GM19328 (cell line): ENCODE results near the gene NLRX1.
A peak's percentile ranks its signal among the peaks of the same experiment; 100 is the strongest.
"Not testable (repeated sequence)": the region's sequence is repeated elsewhere in the genome, so short reads cannot be mapped to it uniquely, and the experiment has no call there.

Experiments
- ATAC-seq: cut with Tn5 transposase; IDR thresholded peaks from one replicate; pipeline ENCODE4 v1.9.1; 2021; ENCODE audit warnings: mild to moderate bottlenecking, moderate library complexity; ENCODE audit not compliant: unreplicated experiment

Gene NLRX1

GRCh38 chr11:119152604-119153003 lies 15.9 kb upstream of the NLRX1 start:
- no peak for ATAC-seq

GRCh38 chr11:119153049-119153818 lies 15.3 kb upstream of the NLRX1 start:
- ATAC-seq, result no peak

- no peak for ATAC-seq
These were observed 14.3 kb upstream of the NLRX1 start for GRCh38 chr11:119154178-119154577.

GRCh38 chr11:119155733-119156492 lies 12.6 kb upstream of the NLRX1 start:
- no peak for ATAC-seq

GRCh38 chr11:119156496-119156895 lies 12.0 kb upstream of the NLRX1 start:
- ATAC-seq, result no peak

GRCh38 chr11:119157063-119157462 lies 11.5 kb upstream of the NLRX1 start:
- no peak for ATAC-seq

GRCh38 chr11:119158467-119158866 lies 10.1 kb upstream of the NLRX1 start:
- no peak for ATAC-seq

- ATAC-seq, result no peak
These were observed 8.4 kb upstream of the NLRX1 start for GRCh38 chr11:119160151-119160550.

GRCh38 chr11:119161871-119162270 lies 6.7 kb upstream of the NLRX1 start:
- no peak for ATAC-seq

- no peak for ATAC-seq
These were observed 2.0 kb upstream of the NLRX1 start for GRCh38 chr11:119166368-119167076.

GRCh38 chr11:119167077-119167458 lies 1.5 kb upstream of the NLRX1 start:
- ATAC-seq, result not testable (repeated sequence)

- ATAC-seq, result no peak
These were observed 592 bp upstream of the NLRX1 start for GRCh38 chr11:119167933-119168332.

- peak; percentile 13 for ATAC-seq
These were observed 776 bp downstream of the NLRX1 start for GRCh38 chr11:119169282-119169719.

- ATAC-seq, result no peak
These were observed 4.0 kb downstream of the NLRX1 start for GRCh38 chr11:119172513-119172912.

GRCh38 chr11:119173453-119173852 lies 4.9 kb downstream of the NLRX1 start:
- ATAC-seq, result no peak

GRCh38 chr11:119175493-119176077 lies 7.1 kb downstream of the NLRX1 start:
- no peak for ATAC-seq

- no peak for ATAC-seq
These were observed 9.7 kb downstream of the NLRX1 start for GRCh38 chr11:119178166-119178680.

GRCh38 chr11:119179342-119179741 lies 10.8 kb downstream of the NLRX1 start:
- no peak for ATAC-seq

- ATAC-seq, result no peak
These were observed 11.5 kb downstream of the NLRX1 start for GRCh38 chr11:119179983-119180382.

- ATAC-seq, result no peak
These were observed 12.5 kb downstream of the NLRX1 start for GRCh38 chr11:119180729-119181676.
